GM12801 (cell line): ENCODE measurements around the gene PPIF.

Source experiments
- TF ChIP-seq, protein P1 (sequence below): IDR thresholded peaks from one replicate; pipeline ENCODE4 v1.5.1; 2011; ENCODE audit warnings: control low read depth; ENCODE audit not compliant: insufficient read length; ENCODE audit errors: extremely low read depth

The PPIF gene

DNA sequence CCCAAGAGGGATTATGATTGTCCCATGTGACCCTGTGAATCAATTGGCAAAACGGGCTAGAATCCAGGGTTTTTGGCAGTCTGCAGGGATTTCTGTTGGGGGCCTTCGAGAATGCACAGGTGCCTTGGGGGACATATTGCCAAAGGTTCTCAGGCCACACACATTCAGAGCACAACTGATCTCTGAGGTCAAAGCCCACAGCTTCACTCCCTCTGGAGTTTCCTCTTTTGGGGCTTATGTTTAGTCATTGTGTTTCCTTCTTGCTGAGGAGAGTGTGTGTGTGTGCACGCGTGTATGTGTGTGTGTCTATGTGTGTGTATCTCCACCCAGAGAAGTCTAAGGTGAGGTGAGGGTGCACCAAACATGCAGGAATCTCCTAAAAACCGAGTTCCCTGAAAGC lies 8.8 kb downstream of the PPIF start:
- TF ChIP-seq, protein P1, sequence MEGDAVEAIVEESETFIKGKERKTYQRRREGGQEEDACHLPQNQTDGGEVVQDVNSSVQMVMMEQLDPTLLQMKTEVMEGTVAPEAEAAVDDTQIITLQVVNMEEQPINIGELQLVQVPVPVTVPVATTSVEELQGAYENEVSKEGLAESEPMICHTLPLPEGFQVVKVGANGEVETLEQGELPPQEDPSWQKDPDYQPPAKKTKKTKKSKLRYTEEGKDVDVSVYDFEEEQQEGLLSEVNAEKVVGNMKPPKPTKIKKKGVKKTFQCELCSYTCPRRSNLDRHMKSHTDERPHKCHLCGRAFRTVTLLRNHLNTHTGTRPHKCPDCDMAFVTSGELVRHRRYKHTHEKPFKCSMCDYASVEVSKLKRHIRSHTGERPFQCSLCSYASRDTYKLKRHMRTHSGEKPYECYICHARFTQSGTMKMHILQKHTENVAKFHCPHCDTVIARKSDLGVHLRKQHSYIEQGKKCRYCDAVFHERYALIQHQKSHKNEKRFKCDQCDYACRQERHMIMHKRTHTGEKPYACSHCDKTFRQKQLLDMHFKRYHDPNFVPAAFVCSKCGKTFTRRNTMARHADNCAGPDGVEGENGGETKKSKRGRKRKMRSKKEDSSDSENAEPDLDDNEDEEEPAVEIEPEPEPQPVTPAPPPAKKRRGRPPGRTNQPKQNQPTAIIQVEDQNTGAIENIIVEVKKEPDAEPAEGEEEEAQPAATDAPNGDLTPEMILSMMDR = no peak

DNA sequence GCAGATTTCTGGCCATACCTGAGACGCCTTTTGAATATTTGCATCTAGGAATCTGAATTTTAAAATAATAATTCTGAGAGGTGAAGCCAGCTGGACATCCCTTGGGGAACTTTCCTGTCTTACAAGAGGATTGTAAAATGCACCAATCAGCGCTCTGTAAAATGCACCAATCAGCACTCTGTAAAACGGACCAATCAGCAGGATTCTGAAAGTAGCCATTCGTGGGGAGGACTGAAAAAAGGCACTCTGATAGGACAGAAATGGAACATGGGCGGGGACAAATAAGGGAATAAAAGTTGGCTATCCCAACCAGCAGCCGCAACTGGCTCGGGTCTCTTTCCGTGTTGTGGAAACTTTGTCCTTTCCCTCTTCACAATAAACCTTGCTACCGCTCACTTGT lies 9.9 kb downstream of the PPIF start:
- TF ChIP-seq, protein P1 = no peak

DNA sequence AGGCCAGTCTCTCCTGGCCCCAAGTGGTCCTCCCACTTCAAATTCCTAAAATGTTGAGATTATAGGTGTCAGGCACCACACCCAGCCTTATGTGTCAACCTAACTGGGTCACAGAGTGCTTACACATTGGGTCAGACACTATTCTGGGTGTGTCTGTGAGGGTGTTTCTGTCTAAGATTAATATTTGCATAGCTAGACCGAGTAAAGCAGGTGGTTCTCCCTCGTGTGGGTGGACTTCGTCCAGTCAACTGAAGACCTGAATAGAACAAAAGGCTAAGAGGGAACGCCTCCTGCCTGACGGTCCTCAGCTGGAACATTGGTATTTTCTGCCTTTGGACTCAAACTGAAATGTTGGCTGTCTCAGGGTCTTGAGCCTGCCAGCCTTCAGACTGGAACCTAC lies 11.5 kb downstream of the PPIF start:
- TF ChIP-seq, protein P1 = no peak

DNA sequence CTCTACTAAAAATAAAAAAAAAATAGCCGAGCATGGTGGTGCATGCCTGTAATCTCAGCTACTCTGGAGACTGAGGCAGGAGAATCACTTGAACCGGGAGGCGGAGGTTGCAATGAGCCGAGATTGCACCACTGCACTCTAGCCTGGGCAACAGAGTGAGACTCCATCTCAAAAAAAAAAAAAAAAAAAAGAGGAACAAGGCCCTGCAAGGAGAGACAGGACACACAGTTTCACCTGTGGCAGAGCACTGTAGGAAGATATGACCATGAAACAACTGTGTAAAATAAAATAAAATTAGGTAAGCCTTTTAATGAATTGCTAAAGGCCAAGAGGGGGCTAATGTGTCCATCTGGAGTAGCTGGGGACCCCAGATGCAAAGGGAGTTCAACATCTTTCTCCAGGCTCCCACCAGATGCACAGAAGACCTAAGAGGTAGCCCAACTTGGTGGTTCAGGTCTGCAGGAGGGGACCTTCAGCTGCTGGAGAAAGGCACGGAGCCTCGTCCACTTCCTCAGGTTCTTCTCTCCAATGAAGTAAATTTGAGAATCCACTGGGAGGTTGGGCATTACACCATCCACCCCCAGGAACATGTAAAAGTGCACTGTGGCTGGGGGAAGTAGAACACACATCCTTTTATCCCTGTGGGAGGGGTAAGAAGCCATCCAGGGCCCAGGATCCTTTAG lies 12.7 kb downstream of the PPIF start:
- TF ChIP-seq, protein P1 = no peak

DNA sequence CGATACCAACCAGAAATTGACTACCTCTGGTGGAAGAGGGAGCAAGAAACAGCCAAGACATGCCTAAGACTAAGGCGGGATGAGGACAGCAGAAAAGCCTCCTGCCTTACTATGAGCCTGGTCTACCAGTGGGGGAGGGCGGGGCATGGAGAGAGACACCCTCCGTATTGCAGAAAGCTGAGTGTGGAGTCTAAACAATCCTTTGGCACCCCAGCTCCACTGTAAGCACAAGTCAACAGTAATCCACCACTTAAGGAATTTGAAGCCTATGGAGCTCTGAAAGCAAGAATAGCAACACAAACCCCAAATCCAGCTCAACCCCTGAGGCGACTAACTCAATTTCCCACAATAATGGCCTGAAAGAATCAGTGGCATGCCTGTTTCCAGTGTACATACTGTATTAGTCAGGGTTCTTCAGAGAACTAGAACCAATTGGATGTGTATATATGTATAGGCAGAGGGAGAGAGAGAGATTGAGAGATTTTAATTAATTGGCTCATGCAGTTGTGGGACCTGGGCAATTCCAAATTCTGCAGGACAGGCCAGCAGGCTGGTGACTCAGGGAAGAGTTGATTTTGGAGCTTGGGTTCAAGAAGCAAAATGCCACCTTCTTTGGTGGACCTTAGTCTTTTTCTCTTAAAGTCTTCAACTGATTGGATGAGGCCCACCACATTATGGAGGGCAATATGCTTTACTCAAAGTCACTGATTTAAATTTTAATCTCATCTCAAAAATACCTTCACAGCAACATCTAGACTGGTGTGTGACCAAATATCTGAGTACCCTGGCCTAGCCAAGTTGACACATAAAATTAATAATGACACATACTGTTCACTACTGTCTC lies 13.5 kb downstream of the PPIF start:
- TF ChIP-seq, protein P1 = no peak

DNA sequence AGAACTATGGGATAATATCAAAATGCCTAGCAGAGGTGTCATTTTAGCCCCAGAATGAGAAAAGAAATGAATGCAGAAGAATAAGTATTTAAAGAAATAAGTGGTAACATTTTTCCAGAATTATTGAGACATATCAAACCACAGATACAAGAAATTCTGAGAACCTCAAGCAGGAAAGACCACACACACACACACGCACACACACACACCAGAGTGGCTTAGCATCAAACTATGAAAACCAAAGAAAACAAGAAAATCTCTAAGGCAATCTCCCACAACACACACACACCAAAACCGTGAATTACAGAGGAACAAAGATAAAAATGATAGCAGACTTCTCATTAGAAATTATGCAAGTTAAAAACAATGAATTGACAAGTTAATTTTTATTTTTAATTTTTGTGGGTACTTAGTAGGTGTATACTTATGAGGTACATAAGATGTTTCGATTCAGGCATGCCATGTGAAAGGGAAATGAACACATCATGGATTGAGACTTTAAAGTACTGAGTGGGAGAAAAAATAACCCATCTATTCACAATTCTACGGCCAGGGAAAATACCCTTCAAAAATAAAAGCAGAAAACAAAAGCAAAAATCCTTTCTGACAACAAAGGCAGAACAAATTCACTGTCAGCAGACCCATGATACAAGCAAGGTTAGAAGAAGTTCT lies 14.6 kb downstream of the PPIF start:
- TF ChIP-seq, protein P1 = no peak
